HG03095 (cell line): ENCODE results near the gene SUPT3H.
"Not testable (repeated sequence)": the region's sequence is repeated elsewhere in the genome, so short reads cannot be mapped to it uniquely, and the experiment has no call there.

ENCODE experiments used
- ATAC-seq: cut with Tn5 transposase; IDR thresholded peaks from one replicate; pipeline ENCODE4 v1.9.1; 2021; ENCODE audit warnings: moderate library complexity; ENCODE audit not compliant: unreplicated experiment

SUPT3H gene

GRCh38 chr6:45073771-45074170 lies 304.0 kb downstream of the SUPT3H start:
- no peak for ATAC-seq

- ATAC-seq: no peak
Measured at GRCh38 chr6:45072673-45073072, 305.1 kb downstream of the SUPT3H start.

- ATAC-seq: no peak
Measured at GRCh38 chr6:45072016-45072415, 305.7 kb downstream of the SUPT3H start.

- ATAC-seq: no peak
Measured at GRCh38 chr6:45069091-45069490, 308.6 kb downstream of the SUPT3H start.

GRCh38 chr6:45067446-45067845 lies 310.3 kb downstream of the SUPT3H start:
- ATAC-seq: not testable (repeated sequence)

- ATAC-seq: not testable (repeated sequence)
Measured at GRCh38 chr6:45062659-45063058, 315.1 kb downstream of the SUPT3H start.

- ATAC-seq: no peak
Measured at GRCh38 chr6:45057711-45058110, 320.0 kb downstream of the SUPT3H start.

GRCh38 chr6:45054610-45055009 lies 323.1 kb downstream of the SUPT3H start:
- ATAC-seq: no peak

GRCh38 chr6:45052325-45052724 lies 325.4 kb downstream of the SUPT3H start:
- ATAC-seq: no peak

- no peak for ATAC-seq
Measured at GRCh38 chr6:45049188-45049843, 328.4 kb downstream of the SUPT3H start.

GRCh38 chr6:45047573-45047972 lies 330.2 kb downstream of the SUPT3H start:
- no peak for ATAC-seq

- no peak for ATAC-seq
Measured at GRCh38 chr6:45045253-45045601, 332.5 kb downstream of the SUPT3H start.

GRCh38 chr6:45044510-45045252 lies 333.1 kb downstream of the SUPT3H start:
- ATAC-seq: no peak

- no peak for ATAC-seq
Measured at GRCh38 chr6:45044086-45044485, 333.6 kb downstream of the SUPT3H start.

GRCh38 chr6:45042673-45043072 lies 335.1 kb downstream of the SUPT3H start:
- ATAC-seq: not testable (repeated sequence)

- ATAC-seq: no peak
Measured at GRCh38 chr6:45038226-45038625, 339.5 kb downstream of the SUPT3H start.

- ATAC-seq: no peak
Measured at GRCh38 chr6:45036103-45036502, 341.6 kb downstream of the SUPT3H start.

GRCh38 chr6:45032426-45032825 lies 345.3 kb downstream of the SUPT3H start:
- ATAC-seq: no peak

- ATAC-seq: no peak
Measured at GRCh38 chr6:45031601-45032000, 346.1 kb downstream of the SUPT3H start.

- no peak for ATAC-seq
Measured at GRCh38 chr6:45027126-45027525, 350.6 kb downstream of the SUPT3H start.

GRCh38 chr6:45026003-45026516 lies 351.7 kb downstream of the SUPT3H start:
- no peak for ATAC-seq

GRCh38 chr6:45024610-45025009 lies 353.1 kb downstream of the SUPT3H start:
- ATAC-seq: no peak
